WTC11 (cell line): Measurements from ENCODE around the gene SRSF9. TPM values are rescaled to one million over a fixed set of nuclear protein-coding genes. Genes with fewer than 3 reads are reported as not detected.
A peak's percentile ranks its signal among the peaks of the same experiment; 100 is the strongest.

Experiments
- ATAC-seq: fragments of 200-7000 bp; cut with Tn5 transposase; 2 replicates; pipeline ENCODE4 v1.10.0; 2021; ENCODE audit warnings: mild to moderate bottlenecking, moderate library complexity
- CTCF ChIA-PET: fragments of 300-600 bp; sonication (Branson Sonifier 250); formaldehyde crosslinking; loops from one replicate; lab custom pipeline; 2021; ENCODE audit warnings: antibody characterized with exemption; lab: Charles Lee
- POLR2A ChIA-PET: fragments of 350-600 bp; sonication (Branson Sonifier 250); formaldehyde crosslinking; loops from one replicate; lab custom pipeline; 2021; ENCODE audit warnings: antibody characterized with exemption; lab: Charles Lee
- DNase-seq: peaks from one replicate; pipeline ENCODE4 v3.0.0; 2021; ENCODE audit warnings: low spot score
- H3K27ac Mint-ChIP-seq: 2 replicates; pipeline ENCODE4 v1.8.0; 2021; ENCODE audit warnings: mixed read lengths
- H3K27me3 Mint-ChIP-seq: 2 replicates; pipeline ENCODE4 v1.8.0; 2021; ENCODE audit warnings: low read depth, mild to moderate bottlenecking, moderate library complexity, mixed read lengths
- H3K36me3 Mint-ChIP-seq: 2 replicates; pipeline ENCODE4 v1.8.0; 2021; ENCODE audit warnings: mixed read lengths
- H3K4me1 Mint-ChIP-seq: 2 replicates; pipeline ENCODE4 v1.8.0; 2022; ENCODE audit warnings: mixed read lengths
- H3K4me3 Mint-ChIP-seq: 2 replicates; pipeline ENCODE4 v1.8.0; 2021; ENCODE audit warnings: mild to moderate bottlenecking, moderate library complexity, mixed read lengths
- H3K9me3 Mint-ChIP-seq: 2 replicates; pipeline ENCODE4 v1.8.0; 2021; ENCODE audit warnings: mixed read lengths
- AFF4 ChIP-seq: sonication (generic); formaldehyde crosslinking; IDR thresholded peaks from 2 replicates; pipeline ENCODE4 v1.8.1; 2023; ENCODE audit warnings: mild to moderate bottlenecking, missing genetic modification reagents, borderline replicate concordance
- ATF1 ChIP-seq: sonication (generic); formaldehyde crosslinking; IDR thresholded peaks from 2 replicates; pipeline ENCODE4 v1.8.1; 2023; ENCODE audit warnings: mild to moderate bottlenecking, moderate library complexity, missing genetic modification reagents
- ATF3 ChIP-seq: sonication (generic); formaldehyde crosslinking; conservative IDR thresholded peaks from 2 replicates; pipeline ENCODE4 v1.8.1; 2022; ENCODE audit warnings: mild to moderate bottlenecking, missing genetic modification reagents
- CTCF ChIP-seq: fragments of 200-600 bp; IDR thresholded peaks from 2 replicates; pipeline ENCODE4 v1.8.0; 2022; ENCODE audit warnings: antibody characterized with exemption
- FOXJ3 ChIP-seq: sonication (generic); formaldehyde crosslinking; IDR thresholded peaks from 2 replicates; pipeline ENCODE4 v1.9.0; 2021; ENCODE audit warnings: missing genetic modification reagents, mild to moderate bottlenecking, borderline replicate concordance
- GRHL2 ChIP-seq: fragments of 250-450 bp; sonication (Bioruptor Pico); IDR thresholded peaks from 2 replicates; pipeline ENCODE4 v1.8.0; 2022; ENCODE audit warnings: mild to moderate bottlenecking, moderate library complexity; ENCODE audit not compliant: insufficient replicate concordance, severe bottlenecking
- GTF2I ChIP-seq: fragments of 250-450 bp; sonication (Bioruptor Pico); conservative IDR thresholded peaks from 2 replicates; pipeline ENCODE4 v1.4.0; 2021; ENCODE audit warnings: mild to moderate bottlenecking
- HMGA2 ChIP-seq: fragments of 250-450 bp; sonication (Bioruptor Pico); IDR thresholded peaks from 2 replicates; pipeline ENCODE4 v1.4.0; 2021; ENCODE audit warnings: mild to moderate bottlenecking, moderate library complexity
- JUN ChIP-seq: sonication (generic); formaldehyde crosslinking; IDR thresholded peaks from 2 replicates; pipeline ENCODE4 v1.8.0; 2023; ENCODE audit warnings: mild to moderate bottlenecking, missing genetic modification reagents
- MAX ChIP-seq: sonication (generic); formaldehyde crosslinking; IDR thresholded peaks from 2 replicates; pipeline ENCODE4 v1.8.0; 2022; ENCODE audit warnings: mild to moderate bottlenecking, missing genetic modification reagents
- MLX ChIP-seq: sonication (generic); formaldehyde crosslinking; IDR thresholded peaks from 2 replicates; pipeline ENCODE4 v1.8.1; 2023; ENCODE audit warnings: mild to moderate bottlenecking, missing genetic modification reagents, moderate library complexity
- MYBL2 ChIP-seq: sonication (generic); formaldehyde crosslinking; IDR thresholded peaks from 2 replicates; pipeline ENCODE4 v1.8.1; 2023; ENCODE audit warnings: mild to moderate bottlenecking, moderate library complexity, missing genetic modification reagents
- NFATC4 ChIP-seq: fragments of 250-450 bp; sonication (Bioruptor Pico); IDR thresholded peaks from 2 replicates; pipeline ENCODE4 v1.9.0; 2021; ENCODE audit warnings: mild to moderate bottlenecking
- NFE2L1 ChIP-seq: sonication (generic); formaldehyde crosslinking; IDR thresholded peaks from 2 replicates; pipeline ENCODE4 v1.8.1; 2023; ENCODE audit warnings: missing genetic modification reagents
- NFYB ChIP-seq: sonication (generic); formaldehyde crosslinking; conservative IDR thresholded peaks from 2 replicates; pipeline ENCODE4 v1.8.0; 2022; ENCODE audit warnings: low read depth, missing genetic modification reagents
- NR1H2 ChIP-seq: sonication (generic); formaldehyde crosslinking; IDR thresholded peaks from 2 replicates; pipeline ENCODE4 v1.9.0; 2021; ENCODE audit warnings: mild to moderate bottlenecking, moderate library complexity, missing genetic modification reagents
- TCF7 ChIP-seq: sonication (generic); formaldehyde crosslinking; IDR thresholded peaks from 2 replicates; pipeline ENCODE4 v1.8.0; 2022; ENCODE audit warnings: mild to moderate bottlenecking, low read depth, missing genetic modification reagents, moderate library complexity
- TEAD1 ChIP-seq: sonication (generic); formaldehyde crosslinking; IDR thresholded peaks from 2 replicates; pipeline ENCODE4 v1.8.0; 2022; ENCODE audit warnings: mild to moderate bottlenecking, missing genetic modification reagents
- ZNF219 ChIP-seq: sonication (generic); formaldehyde crosslinking; IDR thresholded peaks from 2 replicates; pipeline ENCODE4 v1.8.0; 2023; ENCODE audit warnings: missing genetic modification reagents, mild to moderate bottlenecking, borderline replicate concordance
- ZNF396 ChIP-seq: fragments of 250-450 bp; sonication (Bioruptor Pico); IDR thresholded peaks from 2 replicates; pipeline ENCODE4 v1.8.0; 2021; ENCODE audit warnings: mild to moderate bottlenecking, moderate library complexity, borderline replicate concordance
- ZNF423 ChIP-seq: fragments of 250-450 bp; sonication (Bioruptor Pico); IDR thresholded peaks from 2 replicates; pipeline ENCODE4 v2.1.2; 2022; ENCODE audit warnings: mild to moderate bottlenecking, moderate library complexity
- ZNF425 ChIP-seq: fragments of 250-450 bp; sonication (Bioruptor Pico); conservative IDR thresholded peaks from 2 replicates; pipeline ENCODE4 v1.9.0; 2021; ENCODE audit warnings: mild to moderate bottlenecking
- ZSCAN18 ChIP-seq: fragments of 250-450 bp; sonication (Bioruptor Pico); IDR thresholded peaks from 2 replicates; pipeline ENCODE4 v2.1.2; 2022; ENCODE audit warnings: mild to moderate bottlenecking, moderate library complexity
- total RNA-seq: library from RNA; stranded (reverse); gene quantifications from 3 replicates; pipeline ENCODE4 v1.2.3, GENCODE V29; 2021
- TF ChIP-seq, protein P1 (sequence below): sonication (generic); formaldehyde crosslinking; IDR thresholded peaks from 2 replicates; pipeline ENCODE4 v1.8.1; 2023; ENCODE audit warnings: mild to moderate bottlenecking, moderate library complexity, missing genetic modification reagents

Gene SRSF9
- total RNA-seq, 1 experiment from 2014 or later, result 286 TPM

- ChIA-PET POLR2A (no interaction called here), CTCF (interaction anchor here (1.0 to 3.0 kb wide), 6 partner anchors 18 to 140 kb away, joined by 3 to 10 read pairs (median 4); partner anchors contain the start of gene COX6A1)
- DNase-seq, result no peak
- Mint-ChIP-seq H3K4me1 (peaks cover 16% of the 10 kb centered on the region), H3K4me3 (no peak overlapping the region), H3K36me3 (no peaks in the 10 kb centered on the region), H3K27me3 (no peaks in the 10 kb centered on the region), H3K27ac (no peak overlapping the region), H3K9me3 (no peaks in the 10 kb centered on the region)
- TF ChIP-seq, protein P1, sequence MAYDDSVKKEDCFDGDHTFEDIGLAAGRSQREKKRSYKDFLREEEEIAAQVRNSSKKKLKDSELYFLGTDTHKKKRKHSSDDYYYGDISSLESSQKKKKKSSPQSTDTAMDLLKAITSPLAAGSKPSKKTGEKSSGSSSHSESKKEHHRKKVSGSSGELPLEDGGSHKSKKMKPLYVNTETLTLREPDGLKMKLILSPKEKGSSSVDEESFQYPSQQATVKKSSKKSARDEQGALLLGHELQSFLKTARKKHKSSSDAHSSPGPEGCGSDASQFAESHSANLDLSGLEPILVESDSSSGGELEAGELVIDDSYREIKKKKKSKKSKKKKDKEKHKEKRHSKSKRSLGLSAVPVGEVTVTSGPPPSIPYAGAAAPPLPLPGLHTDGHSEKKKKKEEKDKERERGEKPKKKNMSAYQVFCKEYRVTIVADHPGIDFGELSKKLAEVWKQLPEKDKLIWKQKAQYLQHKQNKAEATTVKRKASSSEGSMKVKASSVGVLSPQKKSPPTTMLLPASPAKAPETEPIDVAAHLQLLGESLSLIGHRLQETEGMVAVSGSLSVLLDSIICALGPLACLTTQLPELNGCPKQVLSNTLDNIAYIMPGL (CRISPR knock-in tag), result no peak
- TF ChIP-seq ZNF396 (CRISPR knock-in tag), result no peak
- TF ChIP-seq ZNF425 (CRISPR knock-in tag), result no peak
- TF ChIP-seq MYBL2, result no peak
- no peak for TF ChIP-seq NR1H2 (CRISPR knock-in tag)
- TF ChIP-seq CTCF, result no peak
- TF ChIP-seq GRHL2, result no peak
- no peak for TF ChIP-seq MAX (CRISPR knock-in tag)
- no peak for TF ChIP-seq NFYB (CRISPR knock-in tag)
- no peak for TF ChIP-seq TCF7 (CRISPR knock-in tag)
- no peak for TF ChIP-seq ZNF423 (CRISPR knock-in tag)
- TF ChIP-seq ZNF219 (CRISPR knock-in tag), result no peak
- no peak for TF ChIP-seq MLX (CRISPR knock-in tag)
- TF ChIP-seq NFATC4 (CRISPR knock-in tag), result no peak
- ATAC-seq, result no peak
Observed at GRCh38 chr12:120475643-120476042, 6.1 kb upstream of the SRSF9 start.

DNA sequence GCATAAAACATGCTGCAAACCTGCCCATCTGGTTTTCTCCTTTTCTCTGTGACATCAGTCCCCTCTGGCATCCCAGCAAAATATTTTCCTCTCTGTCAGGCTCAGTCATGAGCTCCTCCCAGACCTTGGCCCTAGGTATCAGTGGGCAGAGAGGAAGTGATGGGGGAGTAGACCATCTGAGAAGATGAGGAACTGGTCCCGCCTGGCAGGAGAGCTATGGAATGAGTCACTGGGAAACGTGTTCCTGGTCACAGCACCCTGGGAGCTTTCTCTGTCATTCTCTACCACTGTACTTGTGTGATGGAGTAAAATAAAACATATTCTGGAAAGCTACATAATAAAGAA, 5.0 kb upstream of the SRSF9 start:
- H3K9me3 Mint-ChIP-seq, result no peaks in the 10 kb centered on the region
- ATAC-seq (peak; percentile 6; the same call in 1 of the 2 replicates), DNase-seq (no peak)
- H3K4me3 Mint-ChIP-seq, result no peak overlapping the region
- ChIA-PET POLR2A (interaction anchor here (0.6 kb wide), 1 partner anchor 578 kb away, joined by 7 read pairs; no protein-coding TSS in a partner anchor), CTCF (interaction anchor here (0.8 to 3.0 kb wide), 8 partner anchors 14 to 175 kb away, joined by 3 to 10 read pairs (median 4); partner anchors contain the start of genes DYNLL1 and SIRT4)
- H3K36me3 Mint-ChIP-seq, result no peaks in the 10 kb centered on the region
- peaks cover 16% of the 10 kb centered on the region for H3K4me1 Mint-ChIP-seq
- H3K27me3 Mint-ChIP-seq, result no peaks in the 10 kb centered on the region
- H3K27ac Mint-ChIP-seq, result peak overlapping the region; percentile 9; the same call in 1 of the 2 replicates
- TF ChIP-seq GRHL2 (no peak), HMGA2 (no peak), GTF2I (CRISPR knock-in tag) (no peak), ATF1 (CRISPR knock-in tag) (no peak), ATF3 (CRISPR knock-in tag) (no peak), AFF4 (CRISPR knock-in tag) (no peak), ZSCAN18 (no peak), TEAD1 (no peak), JUN (no peak), FOXJ3 (CRISPR knock-in tag) (no peak), NFE2L1 (CRISPR knock-in tag) (no peak)
